Activated CD8-positive, alpha-beta memory T cell treated with anti-CD3 and anti-CD28 coated beads, Interleukin-2, amount 10 ng/mL, durations not matched to agents 7 days and 5 days (primary cell): ENCODE results near the gene ALPI. TPM values are rescaled to one million over a fixed set of nuclear protein-coding genes. Genes with fewer than 3 reads are reported as not detected.

Experiments
- ATAC-seq: fragments of 150-1000 bp; cut with Tn5 transposase; one replicate; pipeline ENCODE4 v1.10.0; 2021; ENCODE audit warnings: moderate library complexity
- CTCF ChIA-PET: fragments of 350-600 bp; sonication (Branson Sonifier 250); formaldehyde crosslinking; loops from one replicate; lab custom pipeline; 2021; ENCODE audit warnings: antibody characterized with exemption; lab: Charles Lee
- DNase-seq: peaks from one replicate; pipeline ENCODE4 v3.0.0-alpha.2; 2020
- H3K27ac Mint-ChIP-seq: one replicate; pipeline ENCODE4 v1.8.0; 2021; ENCODE audit warnings: mild to moderate bottlenecking, mixed read lengths
- H3K27me3 Mint-ChIP-seq: one replicate; pipeline ENCODE4 v1.8.0; 2021; ENCODE audit warnings: mixed read lengths
- H3K36me3 Mint-ChIP-seq: one replicate; pipeline ENCODE4 v1.8.0; 2021; ENCODE audit warnings: mild to moderate bottlenecking, mixed read lengths
- H3K4me1 Mint-ChIP-seq: one replicate; pipeline ENCODE4 v1.8.0; 2021; ENCODE audit warnings: mixed read lengths
- H3K4me3 Mint-ChIP-seq: one replicate; pipeline ENCODE4 v1.8.0; 2021; ENCODE audit warnings: mild to moderate bottlenecking, moderate library complexity, mixed read lengths
- H3K9me3 Mint-ChIP-seq: one replicate; pipeline ENCODE4 v1.8.0; 2022; ENCODE audit warnings: low read depth, mixed read lengths
- total RNA-seq, 2 experiments: library from RNA; stranded (reverse); gene quantifications; one replicate each; pipeline ENCODE4 v1.2.3, GENCODE V29; 2021

Gene ALPI
- total RNA-seq, 2 experiments from 2014 or later = not detected

GRCh38 chr2:232454630-232455029 lies 1.3 kb upstream of the ALPI start:
- Mint-ChIP-seq H3K9me3 (no peaks in the 10 kb centered on the region), H3K4me3 (no peak overlapping the region), H3K4me1 (no peaks in the 10 kb centered on the region), H3K27me3 (peaks cover 5% of the 10 kb centered on the region), H3K27ac (no peak overlapping the region), H3K36me3 (no peaks in the 10 kb centered on the region)
- no peak for DNase-seq
- CTCF ChIA-PET = no interaction called here
- ATAC-seq = no peak

GRCh38 chr2:232456296-232457120 lies 555 bp downstream of the ALPI start:
- H3K27me3 Mint-ChIP-seq = peaks cover 9% of the 10 kb centered on the region
- ATAC-seq (no peak), DNase-seq (no peak)
- no peak overlapping the region for H3K27ac Mint-ChIP-seq
- H3K4me1 Mint-ChIP-seq = no peaks in the 10 kb centered on the region
- no peaks in the 10 kb centered on the region for H3K9me3 Mint-ChIP-seq
- CTCF ChIA-PET = no interaction called here
- no peaks in the 10 kb centered on the region for H3K36me3 Mint-ChIP-seq
- H3K4me3 Mint-ChIP-seq = no peak overlapping the region

GRCh38 chr2:232457121-232458011 lies 1.4 kb downstream of the ALPI start:
- H3K27ac Mint-ChIP-seq = no peak overlapping the region
- no peaks in the 10 kb centered on the region for H3K9me3 Mint-ChIP-seq
- H3K36me3 Mint-ChIP-seq = no peaks in the 10 kb centered on the region
- ATAC-seq (no peak), DNase-seq (no peak)
- no peak overlapping the region for H3K4me3 Mint-ChIP-seq
- H3K27me3 Mint-ChIP-seq = peaks cover 12% of the 10 kb centered on the region
- no peaks in the 10 kb centered on the region for H3K4me1 Mint-ChIP-seq
- CTCF ChIA-PET = no interaction called here

GRCh38 chr2:232458051-232458660 lies 2.2 kb downstream of the ALPI start:
- ATAC-seq (no peak), DNase-seq (no peak)
- Mint-ChIP-seq H3K36me3 (no peaks in the 10 kb centered on the region), H3K4me1 (no peaks in the 10 kb centered on the region), H3K9me3 (no peaks in the 10 kb centered on the region), H3K27me3 (peaks cover 16% of the 10 kb centered on the region), H3K4me3 (no peak overlapping the region), H3K27ac (no peak overlapping the region)
- CTCF ChIA-PET = no interaction called here

GRCh38 chr2:232458661-232459418 lies 2.9 kb downstream of the ALPI start:
- Mint-ChIP-seq H3K27ac (no peak overlapping the region), H3K4me1 (no peaks in the 10 kb centered on the region), H3K36me3 (no peaks in the 10 kb centered on the region), H3K27me3 (peaks cover 16% of the 10 kb centered on the region), H3K9me3 (no peaks in the 10 kb centered on the region), H3K4me3 (no peak overlapping the region)
- ATAC-seq = no peak
- DNase-seq = no peak
- CTCF ChIA-PET = no interaction called here

- Mint-ChIP-seq H3K27ac (no peak overlapping the region), H3K4me3 (no peak overlapping the region), H3K27me3 (peaks cover 14% of the 10 kb centered on the region), H3K9me3 (no peaks in the 10 kb centered on the region), H3K4me1 (no peaks in the 10 kb centered on the region), H3K36me3 (no peaks in the 10 kb centered on the region)
- CTCF ChIA-PET = no interaction called here
- ATAC-seq (no peak), DNase-seq (no peak)
Measured at GRCh38 chr2:232459419-232460035, 3.6 kb downstream of the ALPI start.

- Mint-ChIP-seq H3K27me3 (peaks cover 14% of the 10 kb centered on the region), H3K4me3 (no peak overlapping the region), H3K27ac (no peak overlapping the region), H3K36me3 (no peaks in the 10 kb centered on the region), H3K4me1 (no peaks in the 10 kb centered on the region), H3K9me3 (no peaks in the 10 kb centered on the region)
- CTCF ChIA-PET = no interaction called here
- ATAC-seq (no peak), DNase-seq (no peak)
Measured at GRCh38 chr2:232460171-232460570, 4.2 kb downstream of the ALPI start.

GRCh38 chr2:232463701-232464543 lies 8.0 kb downstream of the ALPI start:
- ATAC-seq (no peak), DNase-seq (no peak)
- Mint-ChIP-seq H3K9me3 (no peaks in the 10 kb centered on the region), H3K4me1 (no peaks in the 10 kb centered on the region), H3K27ac (no peak overlapping the region), H3K27me3 (peaks cover 22% of the 10 kb centered on the region), H3K4me3 (no peak overlapping the region), H3K36me3 (no peaks in the 10 kb centered on the region)
- CTCF ChIA-PET = interaction anchor here (1.7 kb wide), 1 partner anchor 24 kb away, joined by 5 read pairs; no protein-coding TSS in a partner anchor

- Mint-ChIP-seq H3K4me1 (no peaks in the 10 kb centered on the region), H3K9me3 (no peaks in the 10 kb centered on the region), H3K27me3 (peaks cover 28% of the 10 kb centered on the region), H3K36me3 (no peaks in the 10 kb centered on the region), H3K4me3 (no peak overlapping the region), H3K27ac (no peak overlapping the region)
- CTCF ChIA-PET = no interaction called here
- DNase-seq = no peak
- ATAC-seq = no peak
Measured at GRCh38 chr2:232464544-232464885, 8.6 kb downstream of the ALPI start.

GRCh38 chr2:232465061-232465460 lies 9.1 kb downstream of the ALPI start:
- no peak overlapping the region for H3K4me3 Mint-ChIP-seq
- DNase-seq = no peak
- no peaks in the 10 kb centered on the region for H3K4me1 Mint-ChIP-seq
- H3K27me3 Mint-ChIP-seq = peaks cover 29% of the 10 kb centered on the region
- no peak for ATAC-seq
- no peaks in the 10 kb centered on the region for H3K9me3 Mint-ChIP-seq
- H3K27ac Mint-ChIP-seq = no peak overlapping the region
- CTCF ChIA-PET = interaction anchor here (0.5 kb wide), 1 partner anchor 140 kb away, joined by 3 read pairs; no protein-coding TSS in a partner anchor
- no peaks in the 10 kb centered on the region for H3K36me3 Mint-ChIP-seq

- no peaks in the 10 kb centered on the region for H3K9me3 Mint-ChIP-seq
- no peak overlapping the region for H3K27ac Mint-ChIP-seq
- H3K4me3 Mint-ChIP-seq = no peak overlapping the region
- ATAC-seq (no peak), DNase-seq (no peak)
- H3K4me1 Mint-ChIP-seq = no peaks in the 10 kb centered on the region
- CTCF ChIA-PET = no interaction called here
- no peaks in the 10 kb centered on the region for H3K36me3 Mint-ChIP-seq
- H3K27me3 Mint-ChIP-seq = peaks cover 35% of the 10 kb centered on the region
Measured at GRCh38 chr2:232466221-232466620, 10.3 kb downstream of the ALPI start.

GRCh38 chr2:232473467-232473890 lies 17.5 kb downstream of the ALPI start:
- H3K9me3 Mint-ChIP-seq = no peaks in the 10 kb centered on the region
- H3K27ac Mint-ChIP-seq = no peak overlapping the region
- no peak overlapping the region for H3K4me3 Mint-ChIP-seq
- ATAC-seq = no peak
- no peak for DNase-seq
- no peaks in the 10 kb centered on the region for H3K36me3 Mint-ChIP-seq
- no peaks in the 10 kb centered on the region for H3K4me1 Mint-ChIP-seq
- H3K27me3 Mint-ChIP-seq = peaks cover 54% of the 10 kb centered on the region
- CTCF ChIA-PET = no interaction called here
